ENCODE data around the gene CC2D1A.

The CC2D1A gene

DNA sequence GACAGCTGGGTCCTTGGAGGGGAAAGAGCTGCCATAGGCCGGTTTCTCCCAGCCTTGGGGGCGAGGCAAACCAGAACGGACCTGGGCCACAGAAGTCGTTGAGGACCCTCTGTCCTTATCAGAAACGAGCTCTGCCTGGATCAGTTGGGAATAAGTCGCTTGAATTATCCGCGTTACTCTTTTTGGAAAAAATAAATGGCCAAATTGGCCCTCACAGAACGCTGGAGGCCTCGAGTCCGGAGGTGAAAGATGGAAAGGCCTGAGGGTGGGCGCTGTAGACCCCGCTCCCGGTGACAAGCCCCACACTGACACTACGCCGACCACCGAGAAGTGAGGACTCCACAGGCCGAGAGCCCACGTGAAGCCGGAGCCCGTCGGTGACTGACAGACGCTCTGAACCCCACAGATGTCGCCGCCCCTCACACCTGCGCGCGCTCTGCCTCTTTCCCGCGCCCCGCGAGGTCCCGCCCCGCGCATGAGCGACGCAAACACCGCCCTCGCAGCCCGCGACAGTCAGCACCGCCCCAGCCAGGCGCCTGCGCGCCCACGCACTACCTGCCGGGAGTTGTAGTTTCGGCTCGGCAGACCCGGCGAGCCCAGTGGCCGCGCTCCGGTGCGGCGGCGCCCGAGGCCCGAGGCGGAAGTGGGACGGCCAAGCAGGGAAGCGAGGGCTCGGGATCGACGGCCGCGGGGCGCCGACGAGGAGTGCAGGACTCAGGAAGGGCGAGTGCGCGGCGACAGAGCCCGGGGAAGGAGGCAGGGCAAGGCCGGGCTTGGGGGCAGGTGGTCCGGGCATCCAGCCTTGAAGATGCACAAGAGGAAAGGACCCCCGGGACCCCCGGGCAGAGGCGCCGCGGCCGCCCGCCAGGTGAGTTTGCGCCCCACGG is at the start of gene CC2D1A, which contains the start of gene BRME1:
CC2D1A (plus strand) TSS at position 568 of the 887 bp plus-strand sequence; CDS start at position 809, 241 bp downstream.
BRME1 (minus strand) TSS at position 484 of the 887 bp plus-strand sequence. CDS start 1,225 bp downstream, outside the sequence.
- DNase-seq, result peak; percentile 81 to 93

DNA sequence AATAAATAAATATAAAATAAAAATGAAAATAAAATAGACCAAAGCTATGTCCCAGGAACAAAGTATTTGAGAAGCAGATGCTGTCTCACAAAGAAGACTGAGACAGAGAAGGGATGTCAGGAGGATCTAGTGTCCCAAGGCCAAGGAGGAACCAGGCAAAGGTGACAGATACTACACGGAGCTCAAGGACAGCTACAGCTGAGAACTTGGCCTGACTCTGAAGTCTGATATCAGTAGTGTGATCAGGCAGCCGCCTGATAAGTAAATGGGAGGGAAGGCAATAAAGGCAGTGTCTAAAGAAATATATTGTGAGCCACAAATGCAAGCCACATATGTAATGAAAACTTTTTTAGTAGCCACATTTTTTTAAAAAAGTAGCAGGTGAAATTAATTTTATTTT is 49.5 kb upstream of the CC2D1A start:
- no peak for DNase-seq

DNA sequence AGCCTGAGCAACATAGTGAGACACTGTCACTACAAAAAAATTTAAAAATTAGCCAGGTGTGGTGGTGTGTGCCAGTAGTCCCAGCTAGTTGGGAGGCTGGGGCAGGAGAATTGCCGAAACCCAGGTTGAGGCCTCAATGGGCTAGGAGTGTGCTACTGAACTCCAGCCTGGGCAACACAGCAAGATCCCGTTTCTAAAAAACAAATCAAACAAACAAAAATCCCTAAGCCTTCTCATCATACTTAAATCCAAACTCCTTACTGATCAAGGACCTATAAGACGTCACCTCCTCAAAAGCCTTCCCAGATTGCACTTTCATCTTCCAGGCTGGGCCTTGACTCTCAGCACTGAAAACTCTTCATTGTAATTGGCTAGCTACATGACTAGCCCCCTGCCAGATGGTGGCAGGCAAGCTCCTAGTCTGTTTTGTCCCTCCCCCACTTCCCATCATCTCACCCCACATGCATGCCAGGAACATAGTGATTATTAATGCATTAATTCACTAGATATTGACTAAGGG is 46.6 kb upstream of the CC2D1A start:
- peak in 1 of 2 experiments; percentile 36 for DNase-seq

DNA sequence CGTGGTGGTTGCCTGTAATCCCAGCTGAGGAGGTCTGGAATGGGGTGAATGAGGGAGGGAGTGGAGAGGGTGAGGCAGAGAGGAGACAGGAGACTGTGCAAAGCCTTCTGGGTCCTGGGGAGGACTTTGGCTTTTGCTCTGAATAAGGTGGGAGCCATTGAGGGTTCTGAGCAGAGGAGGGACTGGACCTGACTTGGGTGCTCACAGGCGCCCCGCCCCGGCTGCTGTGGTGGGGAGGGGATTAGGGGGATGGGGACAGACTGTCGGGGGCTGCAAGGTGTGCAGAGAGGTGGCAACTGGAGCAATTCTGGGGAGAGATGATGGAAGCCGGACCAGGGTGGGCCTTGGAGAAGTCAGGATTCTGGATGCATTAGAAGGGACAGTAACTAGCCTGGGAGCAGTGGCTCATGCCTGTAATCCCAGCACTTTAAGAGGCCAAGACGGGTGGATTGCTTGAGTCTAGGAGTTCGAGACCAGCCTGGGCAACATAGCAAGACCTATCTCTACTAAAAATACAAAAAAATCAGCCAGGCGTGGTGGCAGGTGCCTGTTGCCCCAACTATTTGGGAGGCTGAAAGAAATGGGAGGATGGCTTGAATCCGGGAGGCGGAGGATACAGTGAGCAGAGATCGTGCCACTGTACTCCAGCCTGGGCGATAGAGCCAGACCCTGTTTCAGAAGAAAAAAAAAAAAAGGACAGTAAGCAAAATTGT is 45.2 kb upstream of the CC2D1A start:
- DNase-seq, result no peak

DNA sequence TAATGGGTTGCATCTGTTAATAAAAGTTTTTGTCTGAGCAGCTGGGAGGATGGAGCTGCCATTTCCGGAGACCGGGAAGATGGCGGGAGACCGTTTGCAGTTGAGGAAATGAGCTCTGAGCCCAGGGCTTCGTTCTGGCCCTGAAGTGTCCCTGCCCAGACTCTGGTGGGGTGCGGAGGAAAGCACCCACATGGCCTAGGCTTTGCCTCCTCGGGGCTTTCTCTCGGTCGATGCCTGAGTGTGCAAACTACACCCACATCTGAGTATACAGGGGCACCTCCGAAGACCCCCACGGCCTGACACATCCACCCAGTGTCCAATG is 44.6 kb upstream of the CC2D1A start:
- DNase-seq, result no peak

DNA sequence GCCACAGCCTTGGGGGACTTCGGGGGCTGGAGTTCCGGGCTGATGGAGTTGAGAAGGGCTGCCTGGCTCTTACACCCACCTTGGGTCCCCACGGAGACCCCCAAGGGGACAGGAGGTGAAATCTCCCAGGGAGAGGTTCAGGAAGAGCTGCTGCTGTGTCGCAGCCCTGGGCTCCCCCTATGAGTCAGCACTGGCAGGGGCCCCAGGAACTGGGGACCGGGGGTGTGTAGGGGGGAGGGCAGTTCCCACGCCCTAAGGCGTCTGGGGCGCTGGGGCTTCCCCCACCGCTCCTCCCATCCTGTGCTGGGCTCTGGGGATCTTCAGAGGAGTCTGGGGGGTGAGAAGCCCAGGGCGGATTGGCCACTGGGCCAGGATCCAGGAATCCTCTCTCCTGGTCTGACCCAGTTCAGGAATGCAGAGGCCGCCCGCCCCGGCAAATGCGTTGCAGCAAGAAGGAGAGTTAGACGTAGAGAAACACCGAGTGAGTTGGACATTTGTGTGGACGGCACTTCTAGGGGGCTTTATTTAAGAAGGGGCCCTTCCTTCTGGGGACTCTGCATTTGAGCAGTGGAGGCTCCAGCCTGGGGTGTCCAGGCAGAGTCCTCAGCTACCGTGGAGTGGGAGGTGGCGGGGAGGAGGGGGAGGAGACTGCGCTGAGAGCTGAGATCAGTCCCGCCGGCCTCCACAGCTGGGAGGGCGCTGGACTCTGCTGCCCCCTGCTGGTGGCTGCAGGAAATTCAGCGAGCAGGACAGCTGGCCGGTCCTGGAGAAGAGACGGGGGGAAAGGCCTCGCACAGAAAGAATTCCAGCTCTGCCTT is 44.1 kb upstream of the CC2D1A start:
- DNase-seq, result peak; percentile 81 to 89

DNA sequence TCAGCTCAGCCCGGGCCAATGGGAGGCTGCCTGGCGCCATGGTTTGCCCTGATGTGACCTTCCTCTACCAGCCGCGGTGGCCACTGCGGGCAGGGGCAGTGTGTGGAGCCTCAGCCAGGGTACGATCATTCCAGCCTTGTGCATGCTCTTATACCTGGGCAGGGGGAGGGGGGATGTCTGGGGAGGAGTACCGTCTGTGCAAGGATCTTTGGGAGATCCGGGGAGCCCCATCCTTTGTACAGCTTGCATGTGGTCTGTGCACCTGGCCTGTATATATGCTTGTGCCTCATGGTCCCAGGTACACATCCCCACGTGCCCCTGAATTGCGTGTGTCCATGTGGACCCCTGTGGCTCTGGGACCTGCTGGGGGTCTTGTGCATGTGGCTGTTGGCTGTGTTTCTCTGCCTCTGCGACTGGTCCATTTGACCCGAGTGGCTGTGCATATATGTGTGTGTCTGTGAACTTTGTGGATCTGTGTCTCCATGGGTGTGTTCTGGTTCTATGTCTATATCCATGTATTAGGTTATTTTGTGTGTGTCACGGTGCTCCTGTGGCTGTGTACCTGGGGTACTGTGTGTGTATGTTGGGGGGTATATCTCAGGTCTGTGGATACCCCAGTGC is 41.8 kb upstream of the CC2D1A start:
- DNase-seq, result no peak

DNA sequence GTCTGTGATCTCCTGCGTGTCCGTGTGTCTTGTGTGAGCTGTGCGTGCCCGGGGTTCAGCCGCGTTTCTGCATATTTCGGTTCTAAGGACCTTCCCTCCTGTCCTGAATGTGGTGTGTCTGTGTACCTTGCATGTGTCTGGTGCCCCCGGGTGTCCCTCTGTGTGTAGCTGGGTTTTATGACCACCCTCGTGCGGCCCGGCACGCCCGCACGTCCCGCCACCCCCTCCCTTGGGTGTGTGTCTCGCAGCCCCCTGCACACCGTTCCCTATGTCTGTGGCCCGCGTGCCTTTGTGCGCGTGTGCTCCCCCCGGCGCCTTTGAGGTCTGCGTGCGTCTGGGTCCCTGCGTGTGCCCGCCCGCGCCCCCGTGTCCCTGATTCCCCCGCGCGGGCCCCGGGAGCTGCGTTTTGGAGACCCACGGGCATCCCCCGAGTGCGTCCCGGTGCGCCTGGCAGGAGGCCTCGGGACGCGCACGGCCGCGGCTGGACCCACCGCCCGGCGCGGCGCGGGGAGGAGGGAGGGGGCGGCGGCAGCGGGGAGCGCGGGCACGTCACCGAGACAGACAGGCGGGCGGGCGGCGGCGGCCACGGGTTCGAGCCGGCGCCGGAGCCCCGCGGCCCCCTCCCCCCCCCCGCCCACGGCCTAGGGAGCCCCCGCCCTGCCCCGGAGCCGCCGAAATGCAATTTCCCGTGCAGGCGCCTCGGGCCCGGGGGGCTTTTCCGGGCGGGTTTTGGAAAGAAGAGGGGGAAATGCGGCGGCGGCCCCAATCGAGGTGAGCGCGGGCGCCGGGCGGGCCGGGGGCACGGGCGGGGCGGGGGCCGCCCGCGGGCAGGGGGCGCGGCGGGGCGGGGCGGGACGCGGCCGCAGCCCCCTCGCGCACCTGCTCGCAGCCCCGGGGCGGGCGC is 41.1 kb upstream of the CC2D1A start:
- DNase-seq, result no peak

DNA sequence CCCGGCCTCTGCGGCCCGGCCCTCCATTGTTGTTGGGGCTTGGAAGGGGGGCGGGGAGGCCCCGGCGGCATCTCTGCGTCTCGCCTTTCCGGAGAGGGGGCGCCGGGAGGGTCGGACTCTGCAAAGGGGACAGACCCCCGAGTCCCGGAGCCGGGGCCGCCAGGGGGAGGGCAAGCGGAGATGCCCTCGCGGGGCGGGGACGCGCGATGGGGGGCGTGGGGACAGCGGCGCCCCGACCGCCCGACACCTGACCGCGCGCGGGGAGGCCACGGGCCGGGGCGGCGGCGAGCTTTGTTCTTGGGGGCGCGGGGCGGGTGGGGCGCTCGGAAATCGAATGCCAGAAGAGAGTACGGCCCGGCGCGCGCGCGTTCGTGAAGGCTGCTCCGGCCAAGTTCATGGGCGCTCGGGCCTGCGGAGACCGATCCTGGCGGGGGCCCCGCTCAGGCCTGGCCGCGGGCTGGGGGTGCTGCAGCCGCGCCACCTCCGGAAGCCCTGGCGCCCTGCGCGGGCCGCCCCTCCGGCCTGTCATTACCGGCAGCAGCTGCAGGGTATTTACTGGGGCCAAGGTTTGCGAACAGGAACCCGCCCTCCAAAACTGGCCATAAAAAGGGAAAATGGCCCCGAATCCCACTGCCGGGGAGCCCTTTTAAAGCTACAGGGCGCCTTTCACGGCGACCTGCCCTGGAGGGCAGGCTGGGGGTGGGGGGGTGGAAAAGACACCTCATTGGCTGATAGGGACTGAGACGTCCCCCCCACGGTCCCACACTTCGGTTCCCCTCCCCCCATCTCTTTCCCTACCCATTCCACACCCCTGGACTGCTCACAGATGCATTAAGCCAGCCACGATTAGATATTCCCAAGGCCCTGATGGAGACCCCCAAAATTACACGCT is 40.2 kb upstream of the CC2D1A start:
- DNase-seq, result no peak

DNA sequence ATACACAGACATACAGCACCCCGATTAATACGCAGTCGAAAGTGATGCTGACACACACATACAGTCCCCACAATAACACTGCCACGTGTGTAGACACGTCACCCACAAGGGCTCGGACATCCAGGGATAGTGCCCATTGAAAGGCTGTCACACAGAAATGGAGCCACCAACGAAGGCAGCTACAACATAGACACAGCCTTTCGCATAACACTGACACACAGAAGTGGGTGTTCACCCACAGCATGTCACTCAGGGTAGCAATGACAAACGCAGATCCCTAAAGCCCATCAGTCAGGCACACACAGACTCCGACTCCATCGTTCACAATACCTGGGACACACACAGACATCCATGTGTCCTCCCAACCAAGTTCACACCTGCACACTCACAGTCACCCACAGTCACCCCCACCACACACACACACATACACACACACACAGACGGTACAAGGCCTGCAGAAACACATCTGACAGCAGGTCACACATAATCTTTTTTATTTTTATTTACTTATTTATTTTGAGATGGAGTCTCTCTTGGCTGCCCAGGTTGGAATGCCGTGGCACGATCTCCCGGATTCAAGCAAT is 39.4 kb upstream of the CC2D1A start:
- no peak for DNase-seq

DNA sequence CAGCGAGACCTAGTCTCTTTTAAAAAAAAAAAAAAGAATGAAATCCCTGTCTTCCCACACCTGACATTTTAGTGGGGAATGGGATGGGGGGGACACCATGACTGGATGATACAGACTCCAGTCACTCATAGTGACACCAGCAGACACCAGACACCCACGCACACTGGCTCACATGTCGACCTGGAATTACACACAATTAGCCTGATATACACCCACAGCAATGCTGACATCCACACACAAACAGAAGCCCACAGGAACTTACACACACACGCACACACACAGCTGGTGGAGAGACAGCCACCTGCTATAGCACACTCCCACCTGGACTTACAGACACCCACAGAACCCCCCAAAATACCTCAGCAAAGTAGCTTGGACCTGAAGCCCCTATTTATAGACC is 37.3 kb upstream of the CC2D1A start:
- no peak for DNase-seq

DNA sequence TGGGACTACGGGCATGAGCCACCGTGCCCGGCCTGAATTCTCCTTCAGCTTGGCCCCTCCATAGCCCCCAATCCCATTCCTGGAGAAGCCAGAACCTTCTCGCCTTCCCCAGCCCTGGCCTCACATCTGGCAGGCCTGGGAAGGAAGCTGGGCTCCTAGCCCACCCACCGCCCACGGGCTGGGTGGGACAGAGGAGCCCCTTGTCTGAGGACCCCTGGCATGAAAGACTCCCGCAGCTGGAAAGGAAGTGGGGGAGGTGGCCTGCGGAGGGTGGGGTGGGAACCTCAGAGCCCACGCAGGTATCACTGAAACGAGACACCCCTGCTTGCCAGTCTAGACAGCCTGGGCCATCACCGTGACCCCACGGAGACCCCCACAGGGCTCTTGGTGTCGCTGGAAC is 36.7 kb upstream of the CC2D1A start:
- DNase-seq, result no peak

DNA sequence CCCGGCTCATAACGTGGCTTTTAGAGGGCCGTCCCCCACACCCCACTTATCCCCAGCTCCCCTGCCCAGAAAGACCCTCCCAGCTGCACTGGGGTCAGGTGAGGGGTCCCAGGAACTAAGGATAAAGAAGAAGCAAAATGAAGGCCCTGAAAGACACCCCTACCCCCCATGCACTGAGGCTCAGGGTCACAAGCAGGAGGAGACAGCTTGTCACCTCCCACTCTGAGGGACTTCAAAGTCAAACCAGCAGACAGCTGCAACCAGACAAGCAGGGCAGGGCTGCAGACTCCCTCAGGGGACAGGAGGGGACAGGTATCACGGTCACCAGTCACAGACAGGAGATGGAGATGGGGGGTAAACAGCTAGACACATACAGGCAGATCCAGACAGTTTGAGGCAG is 35.1 kb upstream of the CC2D1A start:
- no peak for DNase-seq

DNA sequence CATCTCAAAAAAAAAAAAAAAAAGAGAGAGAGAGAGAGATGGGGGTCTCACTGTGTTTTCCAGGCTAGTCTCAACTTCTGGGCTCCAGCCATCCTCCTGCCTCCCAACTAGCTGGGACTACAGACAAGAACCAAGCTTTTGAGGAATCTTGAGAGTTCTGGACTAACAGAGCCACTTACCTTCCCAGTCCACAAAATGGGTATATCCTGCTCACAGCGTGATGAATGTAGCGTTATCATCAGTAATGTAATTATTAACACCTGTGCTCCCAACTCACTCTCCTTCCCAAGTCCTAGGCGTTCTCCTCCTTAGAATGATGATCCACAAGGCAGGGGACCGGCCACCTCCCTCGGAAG is 33.7 kb upstream of the CC2D1A start:
- DNase-seq, result no peak

DNA sequence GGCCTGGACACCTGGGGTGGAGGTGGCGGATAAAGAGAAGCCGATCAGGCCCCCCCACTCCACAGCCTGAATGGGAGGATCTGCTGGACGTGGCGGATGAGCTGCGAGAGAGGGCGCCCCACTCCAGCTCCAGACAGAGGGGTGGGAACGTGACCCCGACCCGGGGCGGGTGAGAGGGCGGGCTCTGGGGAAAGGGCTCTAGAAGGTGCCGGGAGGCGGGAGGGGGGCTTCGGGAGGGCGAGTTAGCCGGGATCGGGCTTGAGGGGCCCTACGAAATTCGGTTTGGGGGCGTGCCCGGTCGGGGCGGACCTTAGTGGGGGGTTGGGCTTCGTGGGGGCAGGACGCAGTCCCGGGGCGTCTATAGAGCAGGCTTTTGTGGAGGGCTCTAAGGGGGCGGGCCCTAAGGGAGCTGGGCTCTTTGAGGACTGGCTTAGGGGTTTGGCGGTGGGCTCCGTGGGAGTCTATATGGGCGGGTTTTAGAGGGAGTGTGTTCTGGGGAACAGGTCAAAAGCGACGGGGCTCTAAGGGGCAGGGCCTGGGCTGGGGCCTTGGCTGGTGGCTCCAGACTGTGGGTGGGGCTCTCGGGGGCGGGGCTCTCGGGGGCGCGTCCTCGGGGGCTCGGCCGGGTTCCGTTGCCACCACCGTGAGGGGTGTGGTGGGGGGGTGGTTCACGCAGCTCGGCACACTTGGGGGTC is 33.2 kb upstream of the CC2D1A start:
- no peak for DNase-seq

DNA sequence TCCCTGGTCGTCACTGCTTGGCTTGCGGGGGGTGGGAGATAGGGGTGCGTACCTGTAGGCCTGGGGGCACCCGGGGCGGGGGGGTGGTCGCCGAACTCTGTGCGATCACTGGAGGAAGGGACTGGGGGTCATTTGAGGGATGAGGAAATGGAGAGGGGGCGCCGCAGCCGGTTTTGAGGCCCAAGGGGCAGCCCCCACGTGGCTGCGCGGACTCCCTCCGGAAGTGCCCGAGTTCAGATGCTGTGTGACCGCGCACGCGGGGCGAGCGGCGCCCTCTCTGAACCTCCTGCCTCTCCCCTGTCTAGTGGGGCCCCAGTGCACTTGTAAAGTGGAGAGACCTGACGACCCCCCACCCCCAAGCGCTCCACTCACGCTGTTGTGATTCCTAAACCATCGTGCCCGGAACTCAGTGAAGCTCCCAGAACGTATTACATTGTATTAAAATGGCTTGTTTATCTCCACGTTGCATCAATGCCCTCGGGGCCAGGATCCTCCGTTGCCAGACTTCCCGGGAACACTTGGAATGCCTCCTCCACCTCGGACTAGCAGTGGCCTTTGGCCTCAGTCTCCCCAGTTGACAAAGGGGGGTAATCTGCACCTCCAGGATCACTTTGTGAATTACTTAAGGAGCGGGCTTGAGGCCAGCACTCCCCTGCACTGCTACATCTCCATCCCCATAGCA is 32.0 kb upstream of the CC2D1A start:
- no peak for DNase-seq

DNA sequence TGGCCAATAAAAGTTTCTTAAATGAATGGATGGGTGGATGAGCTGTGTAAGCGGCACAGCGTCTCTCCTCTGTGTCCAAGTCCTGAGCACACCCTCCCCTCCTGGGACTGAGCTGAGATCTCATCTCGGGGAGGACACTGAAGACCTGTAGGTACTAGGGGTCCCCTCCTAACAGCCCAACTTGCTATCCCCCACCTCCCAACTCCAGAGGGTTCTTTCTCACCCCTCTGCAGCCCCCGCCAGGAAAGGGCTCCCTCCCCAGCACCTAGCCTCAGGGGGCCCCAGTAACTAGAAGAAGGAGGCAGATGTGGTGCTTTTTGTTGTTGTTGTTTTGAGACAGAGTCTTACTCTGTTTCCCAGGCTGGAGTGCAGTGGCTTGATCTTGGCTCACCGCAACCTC is 30.2 kb upstream of the CC2D1A start:
- no peak for DNase-seq

DNA sequence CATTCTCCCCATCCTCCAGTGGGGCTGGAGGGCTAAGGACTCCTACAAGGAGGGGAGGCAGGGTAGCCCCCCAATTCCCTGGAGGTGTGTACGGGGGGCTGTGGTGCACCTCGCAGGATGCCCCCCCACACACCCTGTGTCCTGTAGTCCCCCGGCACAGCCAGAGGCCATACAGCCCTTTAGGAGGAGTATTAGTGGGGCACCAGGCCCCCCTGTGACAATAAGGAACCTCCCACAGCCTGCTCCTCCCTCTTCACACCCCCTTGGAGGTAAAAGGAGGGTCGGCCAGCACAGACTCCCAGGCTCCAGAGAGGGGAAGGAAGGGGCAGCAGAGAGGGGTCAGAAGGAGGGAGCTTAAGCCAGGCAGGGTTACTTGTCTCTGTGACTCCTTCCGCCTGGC is 29.2 kb upstream of the CC2D1A start, which contains the start of gene NANOS3:
NANOS3 (plus strand) TSS at position 301 of the 400 bp plus-strand sequence. CDS start 115 bp downstream, outside the sequence.
- no peak for DNase-seq

DNA sequence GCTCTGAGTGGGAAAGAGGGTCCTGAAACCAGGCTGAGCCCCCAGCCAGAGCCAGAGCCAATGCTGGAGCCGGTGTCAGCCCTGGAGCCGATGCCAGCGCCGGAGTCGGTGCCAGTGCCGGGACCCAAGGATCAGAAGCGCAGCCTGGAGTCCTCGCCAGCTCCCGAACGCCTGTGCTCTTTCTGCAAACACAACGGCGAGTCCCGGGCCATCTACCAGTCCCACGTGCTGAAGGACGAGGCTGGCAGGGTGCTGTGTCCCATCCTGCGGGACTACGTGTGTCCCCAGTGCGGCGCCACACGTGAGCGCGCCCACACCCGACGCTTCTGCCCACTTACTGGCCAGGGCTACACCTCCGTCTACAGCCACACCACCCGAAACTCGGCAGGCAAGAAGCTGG is 28.7 kb upstream of the CC2D1A start:
- DNase-seq, result no peak

Measured in NCI-H446 (cell line).